NCI-H2081 treated with DMSO at 0.1 percent for 48 hours (cell line): ENCODE results near the gene ARL3.
"Not testable (repeated sequence)": the region's sequence is repeated elsewhere in the genome, so short reads cannot be mapped to it uniquely, and the experiment has no call there.

Experiments used
- DNase-seq: peaks from one replicate; lab custom pipeline; 2025; lab: John Stamatoyannopoulos, UW

Gene ARL3

DNA sequence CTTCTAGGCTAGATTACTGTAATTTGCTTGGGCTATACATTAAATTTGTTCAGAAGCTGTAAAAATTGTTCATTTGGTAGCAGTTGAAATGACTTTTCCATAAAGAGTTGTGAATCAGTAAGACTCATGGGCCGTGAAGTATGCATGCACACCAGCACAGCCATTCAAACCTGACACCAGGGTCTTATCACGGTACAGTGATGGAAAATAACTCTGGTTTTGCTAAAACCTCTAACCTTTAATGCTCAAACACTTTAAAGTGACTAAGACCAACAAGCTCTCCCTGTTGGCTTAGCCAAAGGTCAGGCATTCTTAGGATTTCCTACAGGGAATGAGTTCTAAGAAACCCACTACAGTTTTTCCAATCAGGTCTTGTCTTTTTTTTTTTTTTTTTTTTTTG lies 11.5 kb downstream of the ARL3 start:
- no peak for DNase-seq

DNA sequence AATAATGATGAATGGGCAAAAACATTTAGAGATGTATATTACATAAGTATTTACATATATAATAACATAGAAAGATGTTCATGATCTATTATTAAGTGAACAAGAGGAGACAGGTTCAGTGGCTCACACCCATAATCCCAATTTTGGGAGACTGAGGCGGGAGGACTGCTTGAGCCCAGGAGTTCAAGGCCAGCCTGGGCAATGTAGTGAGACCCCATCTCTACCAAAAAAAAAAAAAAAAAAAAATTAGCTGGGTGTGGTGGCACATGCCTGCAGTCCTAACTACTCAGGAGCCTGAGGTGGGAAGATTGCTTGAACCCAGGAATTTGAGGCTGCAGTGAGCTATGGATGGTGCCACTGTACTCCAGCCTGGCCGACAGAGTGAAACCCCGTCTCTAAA lies 12.4 kb downstream of the ARL3 start:
- no peak for DNase-seq

DNA sequence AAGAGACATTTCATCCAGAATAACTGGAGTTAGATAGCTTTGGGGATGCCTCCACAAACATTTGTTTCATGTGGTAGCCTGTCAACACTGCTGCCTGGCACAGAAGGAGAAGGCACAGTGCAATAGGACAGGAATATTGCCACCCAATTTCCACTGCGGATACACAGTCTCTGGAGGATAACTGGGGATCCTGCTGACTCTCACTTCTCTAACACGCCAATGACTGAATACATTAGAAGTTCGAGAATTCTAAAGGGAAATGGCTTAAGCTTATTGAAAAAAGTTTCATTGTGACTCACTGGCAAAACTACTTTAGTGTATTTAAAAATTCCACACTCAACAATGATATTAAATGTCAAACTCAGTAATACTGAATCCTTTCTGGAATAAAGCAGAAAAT lies 12.9 kb downstream of the ARL3 start:
- DNase-seq = no peak

DNA sequence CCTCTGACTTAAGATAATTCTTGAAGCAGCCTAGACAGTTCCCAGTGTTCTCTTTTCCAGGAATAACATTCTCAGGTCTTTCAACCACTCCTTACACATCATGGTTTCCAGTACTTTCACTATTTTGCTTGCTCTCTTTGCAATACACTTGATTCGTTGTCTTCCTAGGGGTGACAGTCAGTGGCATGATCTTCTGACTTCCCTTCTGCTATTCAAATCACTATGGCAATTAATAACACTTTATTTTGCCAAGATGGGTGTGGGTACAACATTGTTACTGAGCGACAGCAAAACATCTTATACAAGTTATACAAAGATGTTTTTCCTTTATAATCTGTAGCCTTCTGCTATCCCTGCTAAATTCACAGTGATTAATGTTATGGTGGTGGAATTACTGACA lies 15.3 kb downstream of the ARL3 start:
- no peak for DNase-seq

DNA sequence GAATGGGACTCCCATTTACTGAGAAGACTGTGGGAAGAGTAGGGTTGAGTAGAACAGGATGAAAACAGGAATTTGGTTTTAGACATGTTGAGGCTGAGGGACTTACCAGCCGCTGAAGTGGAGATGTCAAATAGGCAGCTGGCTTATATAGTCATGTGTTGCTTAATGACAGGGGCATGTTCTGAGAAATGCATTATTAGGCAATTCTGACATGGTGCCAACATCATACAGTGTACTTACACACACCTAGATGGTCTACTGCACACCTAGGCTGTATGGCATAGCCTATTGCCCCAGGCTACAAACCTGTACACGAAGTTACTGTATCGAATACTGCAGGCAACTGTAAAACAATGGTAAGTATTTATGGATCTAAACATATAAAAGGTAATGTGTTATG lies 17.5 kb downstream of the ARL3 start:
- no peak for DNase-seq

DNA sequence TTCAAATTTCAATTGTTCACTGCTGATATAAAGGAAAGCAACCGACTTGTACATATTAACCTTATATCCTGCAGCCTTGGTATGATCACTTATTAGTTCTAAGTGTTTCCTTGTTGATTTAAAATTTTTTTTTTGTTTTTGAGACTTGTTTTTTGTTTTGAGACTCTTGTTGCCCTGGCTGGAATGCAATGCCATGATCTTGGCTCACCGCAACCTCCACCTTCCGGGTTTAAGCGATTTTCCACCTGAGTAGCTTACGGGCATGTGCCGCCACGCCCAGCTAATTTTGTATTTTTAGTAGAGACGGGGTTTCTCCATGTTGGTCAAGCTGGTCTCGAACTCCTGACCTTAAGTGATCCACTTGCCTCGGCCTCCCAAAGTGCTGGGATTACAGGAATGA lies 18.8 kb downstream of the ARL3 start:
- not testable (repeated sequence) for DNase-seq

DNA sequence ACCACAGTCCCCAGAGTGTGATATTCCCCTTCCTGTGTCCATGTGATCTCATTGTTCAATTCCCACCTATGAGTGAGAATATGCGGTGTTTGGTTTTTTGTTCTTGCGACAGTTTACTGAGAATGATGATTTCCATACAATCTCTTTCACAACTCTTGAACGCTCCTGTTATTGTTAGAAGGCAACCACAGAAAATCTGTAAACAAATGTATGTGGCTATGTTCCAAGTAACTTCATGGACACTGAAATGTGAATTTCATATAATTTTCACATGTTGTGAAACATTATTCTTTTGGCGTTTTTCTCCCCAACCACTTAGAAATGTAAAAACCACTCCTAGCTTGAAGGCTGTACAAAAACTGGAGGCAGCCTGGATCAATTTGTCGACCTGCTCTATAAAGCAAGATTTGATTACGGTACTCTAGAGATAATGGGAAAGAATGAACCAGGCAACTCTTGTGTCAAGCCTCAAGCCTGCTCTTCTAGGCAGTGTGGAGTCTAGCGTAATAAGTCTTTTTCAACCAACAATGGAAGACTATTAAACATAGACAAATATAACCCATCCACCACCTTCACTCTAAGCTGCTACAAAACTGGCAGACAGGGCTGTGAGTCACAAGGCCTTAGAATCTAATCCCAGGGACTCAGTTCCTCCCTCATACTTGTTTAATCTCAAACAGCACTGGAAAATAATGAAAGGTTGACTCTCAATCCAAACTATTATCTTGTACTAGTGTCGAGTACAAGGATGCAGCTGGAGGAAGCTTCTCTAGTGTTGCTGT lies 22.7 kb downstream of the ARL3 start:
- DNase-seq = no peak

- DNase-seq = no peak
Observed at GRCh38 chr10:102683736-102684135, 30.5 kb downstream of the ARL3 start.

- DNase-seq = no peak
Observed at GRCh38 chr10:102682981-102683380, 31.2 kb downstream of the ARL3 start.

- DNase-seq = no peak
Observed at GRCh38 chr10:102682416-102682815, 31.8 kb downstream of the ARL3 start.

DNA sequence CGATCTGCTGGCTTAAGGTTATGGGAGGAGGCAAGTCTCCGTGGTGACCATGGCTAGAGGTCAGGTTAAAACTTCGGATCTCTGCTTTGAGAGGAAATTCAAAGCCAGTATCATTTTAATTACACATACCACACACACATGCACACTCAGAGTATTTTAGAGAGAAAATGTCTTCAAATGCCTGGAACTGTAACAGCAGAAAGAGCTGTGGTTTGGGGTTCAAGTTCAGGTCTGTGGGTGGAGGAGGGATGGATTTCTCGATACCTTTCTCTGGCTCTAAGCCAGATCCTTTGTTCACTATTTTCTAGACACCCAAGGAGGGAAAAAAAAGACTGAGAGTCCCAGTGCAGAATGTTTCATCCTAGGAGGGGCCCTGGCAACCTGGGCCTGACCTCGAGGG lies 32.5 kb downstream of the ARL3 start:
- no peak for DNase-seq

- DNase-seq = no peak
Observed at GRCh38 chr10:102679596-102679995, 34.6 kb downstream of the ARL3 start.

GRCh38 chr10:102678842-102679289 lies 35.3 kb downstream of the ARL3 start:
- peak; percentile 20 for DNase-seq

GRCh38 chr10:102678068-102678400 lies 36.2 kb downstream of the ARL3 start:
- DNase-seq = no peak

- no peak for DNase-seq
Observed at GRCh38 chr10:102677331-102678067, 36.7 kb downstream of the ARL3 start.

GRCh38 chr10:102676534-102677315 lies 37.5 kb downstream of the ARL3 start:
- no peak for DNase-seq

- no peak for DNase-seq
Observed at GRCh38 chr10:102675666-102676533, 38.3 kb downstream of the ARL3 start.

DNA sequence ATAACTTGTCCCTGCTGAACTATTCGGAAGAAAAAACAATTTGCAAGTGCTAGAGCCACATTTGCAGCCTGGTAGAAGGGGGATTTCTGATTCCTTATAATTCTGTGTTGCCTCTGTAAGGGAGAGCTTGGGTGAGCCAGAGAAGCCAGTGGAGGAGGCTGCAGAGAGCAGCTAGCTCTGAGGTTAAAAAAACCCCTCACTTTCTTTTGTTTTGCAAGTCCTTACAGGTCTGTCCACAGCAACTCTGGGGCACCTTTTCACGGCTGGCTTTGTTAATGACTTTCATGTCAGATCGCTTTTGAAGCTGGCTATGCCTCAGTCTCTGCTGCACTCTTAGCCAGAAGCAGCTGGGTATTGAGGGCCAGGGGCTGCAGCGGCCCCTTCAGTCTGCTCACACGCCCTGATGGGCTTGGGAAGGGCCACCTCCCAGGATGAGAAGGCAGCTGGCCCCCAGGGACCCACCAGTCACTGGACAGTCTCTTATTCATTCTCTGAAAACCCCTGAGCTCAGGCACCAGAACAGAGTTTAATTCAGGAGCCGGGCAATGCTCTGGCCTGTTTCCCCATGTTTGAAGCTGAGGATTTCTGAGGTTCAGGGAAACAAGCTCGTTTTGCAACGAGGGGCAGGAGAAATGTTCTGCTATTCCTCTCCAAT lies 39.1 kb downstream of the ARL3 start:
- DNase-seq = no peak

- DNase-seq = no peak
Observed at GRCh38 chr10:102674566-102674965, 39.6 kb downstream of the ARL3 start.

- DNase-seq = no peak
Observed at GRCh38 chr10:102673819-102674511, 40.2 kb downstream of the ARL3 start.
